ENCODE data around the gene RAB11B.
A peak's percentile ranks its signal among the peaks of the same experiment; 100 is the strongest.
"Not testable (repeated sequence)": the region's sequence is repeated elsewhere in the genome, so short reads cannot be mapped to it uniquely, and the experiment has no call there.

The RAB11B gene

DNA sequence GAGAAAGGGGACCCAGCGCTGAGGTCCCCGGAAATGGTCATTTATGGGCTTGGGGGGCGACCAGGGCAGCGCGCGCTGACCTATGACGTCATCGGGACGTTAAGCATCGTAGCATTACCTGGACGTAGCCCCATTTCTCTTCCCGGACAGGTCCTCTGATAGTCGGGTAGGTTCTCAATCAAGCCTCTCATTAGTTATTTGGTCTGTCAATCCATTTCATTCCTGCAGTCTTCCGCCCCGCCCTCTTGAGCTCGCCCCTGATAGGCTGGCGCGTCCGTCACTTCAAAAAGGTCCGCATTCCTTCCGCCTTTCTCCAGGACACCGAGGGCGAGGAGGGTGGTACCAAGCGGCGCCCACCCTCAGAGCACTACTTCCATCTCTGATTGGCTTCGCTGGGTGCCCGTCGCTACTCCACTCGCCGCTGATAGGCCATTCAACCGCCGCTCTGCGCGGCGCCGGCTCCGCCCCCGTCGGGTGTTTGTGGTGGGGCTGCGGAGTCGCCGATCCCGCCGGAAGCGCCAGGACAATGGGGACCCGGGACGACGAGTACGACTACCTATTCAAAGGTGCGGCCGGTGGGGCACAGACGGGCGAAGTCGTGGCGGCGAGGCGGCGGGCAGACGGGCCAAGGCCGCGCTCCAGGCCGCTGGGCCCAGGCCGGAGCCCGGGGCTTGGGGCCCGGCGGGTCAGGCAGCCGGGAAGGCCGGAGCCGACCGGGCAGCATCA, at the start of gene RAB11B:
Gene RAB11B (plus strand): TSS at position 470 of the 726 bp plus-strand sequence. CDS start 57 bp downstream, at position 527.
- DNase-seq, result peak; percentile 99

DNA sequence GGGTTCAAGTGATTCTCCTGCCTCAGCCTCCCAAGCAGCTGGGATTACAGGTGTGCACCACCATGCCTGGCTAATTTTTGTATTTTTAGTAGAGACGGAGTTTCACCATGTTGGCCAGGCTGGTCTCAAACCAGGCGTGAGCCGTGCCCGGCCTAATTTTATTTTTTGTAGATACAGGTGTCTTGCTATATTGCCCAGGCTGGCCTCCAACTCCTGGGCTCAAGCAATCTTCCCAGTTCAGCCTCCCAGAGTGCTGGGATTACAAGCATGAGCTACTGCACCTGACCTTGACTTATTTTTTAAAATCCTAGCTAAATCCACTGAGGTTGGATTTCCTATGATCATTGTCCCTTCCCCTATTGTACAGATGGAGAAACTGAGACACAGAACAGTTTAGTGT, 48.7 kb upstream of the RAB11B start:
- not testable (repeated sequence) for DNase-seq

DNA sequence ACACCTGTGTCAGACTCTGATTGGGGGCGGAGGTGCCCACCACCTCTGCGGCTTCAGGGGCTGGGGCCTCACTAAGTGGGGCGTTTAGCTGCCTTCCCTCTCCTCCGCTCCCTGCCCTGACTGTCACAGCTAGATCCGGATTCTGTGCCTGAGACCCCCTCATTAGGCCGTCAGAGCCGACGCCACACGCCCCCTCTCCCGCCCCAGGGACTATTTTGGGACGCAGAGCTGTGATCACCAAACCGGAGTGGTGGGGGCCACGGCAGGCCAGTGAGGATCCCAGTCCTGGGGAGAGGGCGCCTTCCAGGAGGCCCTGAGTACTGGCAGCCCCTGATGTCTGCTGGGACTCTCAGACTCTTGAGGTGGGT, 47.9 kb upstream of the RAB11B start:
- DNase-seq, result no peak

DNA sequence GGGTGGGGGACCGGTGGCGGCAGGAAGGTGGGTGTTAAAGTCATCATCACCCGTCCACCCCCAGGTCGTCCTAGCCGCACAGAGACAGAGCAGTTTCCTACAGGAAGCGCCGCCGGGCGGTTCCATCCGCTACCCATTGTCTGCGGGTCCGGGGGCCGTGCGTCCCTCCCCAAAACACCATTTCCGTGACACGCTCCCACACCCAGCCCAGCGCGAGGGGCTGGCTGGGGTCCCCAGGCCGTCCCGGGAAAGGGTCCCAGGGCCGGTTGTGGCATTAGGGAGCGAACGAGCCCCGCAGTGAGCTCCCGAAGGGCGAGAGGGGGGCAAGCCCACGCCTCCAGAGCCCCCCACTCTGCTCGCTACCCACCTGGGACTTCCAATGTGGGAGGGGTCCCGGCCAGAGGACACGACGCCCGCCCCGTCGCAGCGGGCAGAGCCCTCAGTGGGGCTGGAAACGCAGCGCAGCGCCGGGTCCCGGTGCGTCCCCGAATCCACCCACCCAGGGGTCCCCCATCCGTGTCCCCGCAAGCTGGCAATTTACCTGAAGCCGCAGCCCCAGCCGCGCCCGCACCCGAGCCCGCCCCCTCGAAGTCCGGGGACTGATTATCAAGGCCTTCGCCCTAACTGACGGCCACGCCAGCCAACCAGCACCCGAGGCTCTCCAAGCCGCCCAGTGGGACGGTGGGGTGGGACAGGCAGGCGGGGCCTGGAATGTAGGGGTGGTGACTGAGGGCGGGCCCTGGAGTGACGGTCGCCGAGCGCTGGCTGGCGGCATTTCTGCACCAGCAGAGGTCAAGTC, 47.3 kb upstream of the RAB11B start, which contains the start of gene KANK3:
Gene KANK3 (minus strand): TSS at position 579 of the 799 bp plus-strand sequence. CDS start 5,434 bp downstream, outside the sequence.
- DNase-seq, result no peak

DNA sequence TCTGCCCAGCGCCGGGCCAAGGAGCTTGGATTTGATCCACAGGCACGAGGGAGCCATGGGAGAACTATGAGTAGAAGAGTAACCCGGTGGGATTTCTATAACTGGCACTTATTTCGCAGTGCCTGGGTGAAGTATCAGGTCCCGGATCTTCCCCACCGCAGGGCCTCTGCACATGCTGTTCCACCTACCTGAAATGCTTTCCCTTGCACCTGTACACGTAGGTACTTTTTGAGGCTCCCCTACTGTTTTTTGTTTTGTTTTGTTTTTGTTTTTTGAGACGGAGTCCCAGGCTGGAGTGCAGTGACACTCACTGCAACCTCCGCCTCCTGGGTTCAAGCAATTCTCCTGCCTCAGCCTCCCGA, 46.7 kb upstream of the RAB11B start:
- DNase-seq, result no peak

DNA sequence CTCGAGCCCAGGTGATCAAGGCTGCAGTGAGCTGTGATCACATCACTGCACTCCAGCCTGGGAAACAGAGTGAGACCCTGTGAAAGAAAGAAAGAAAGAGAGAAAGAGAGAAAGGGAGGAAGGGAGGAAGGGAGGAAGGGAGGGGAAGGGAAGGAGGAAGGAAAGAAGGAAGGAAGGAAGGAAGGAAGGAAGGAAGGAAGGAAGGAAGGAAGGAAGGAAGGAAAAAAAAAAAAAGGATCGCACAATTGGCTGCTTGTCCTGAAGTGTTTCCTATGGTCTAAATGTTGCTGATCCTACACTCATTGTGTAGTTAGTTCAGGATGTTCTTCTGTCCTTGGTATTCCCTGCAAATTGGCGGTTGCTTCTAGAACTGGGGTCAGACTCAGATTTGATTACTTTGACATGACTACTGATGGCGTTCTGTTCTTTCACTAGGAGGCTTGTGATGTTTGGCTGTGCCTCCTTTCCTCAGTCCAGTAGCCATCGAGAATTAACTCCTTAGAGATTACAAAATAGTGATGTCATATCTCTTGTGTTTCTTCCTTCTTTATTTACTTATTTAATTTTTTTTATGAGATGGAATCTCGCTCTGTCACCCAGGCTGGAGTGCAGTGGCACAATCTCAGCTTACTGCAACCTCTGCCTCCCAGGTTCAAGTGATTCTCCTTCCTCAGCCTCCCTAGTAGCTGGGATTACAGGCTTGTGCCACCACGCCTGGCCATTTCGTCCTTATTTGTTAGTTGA, 40.4 kb upstream of the RAB11B start:
- not testable (repeated sequence) for DNase-seq

DNA sequence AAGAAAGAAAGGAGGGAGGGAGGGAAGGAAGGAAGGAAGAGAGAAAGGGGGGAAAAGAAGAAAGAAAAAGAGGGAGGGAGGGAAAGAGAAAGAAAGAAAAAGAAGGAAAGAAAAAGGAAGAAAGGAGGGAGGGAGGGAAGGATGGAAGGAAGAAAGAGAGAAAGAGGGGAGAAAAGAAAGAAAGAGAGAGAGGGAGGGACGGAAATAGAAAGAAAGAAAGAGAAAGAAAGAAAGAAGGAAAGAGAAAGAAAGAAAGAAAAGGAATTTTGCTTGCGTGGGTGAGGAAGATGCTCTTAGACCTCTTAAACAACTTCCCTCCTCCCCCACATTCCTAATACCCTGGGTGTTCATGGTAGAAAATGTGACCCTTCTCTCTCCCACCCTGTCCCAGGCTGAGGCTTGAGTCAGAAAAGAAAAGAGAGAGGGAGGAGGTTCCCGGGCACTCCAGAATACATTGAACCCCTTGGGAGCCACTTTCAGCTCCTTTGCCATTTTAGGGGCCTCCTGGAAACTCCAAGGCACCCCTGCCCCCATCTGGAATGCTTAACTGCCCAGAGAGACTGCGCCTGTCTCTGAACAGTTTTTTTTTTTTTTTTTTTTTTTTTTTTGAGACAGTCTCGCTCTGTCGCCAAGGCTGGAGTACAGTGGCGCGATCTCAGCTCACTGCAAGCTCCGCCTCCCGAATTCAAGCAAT, 37.9 kb upstream of the RAB11B start:
- DNase-seq, result no peak

DNA sequence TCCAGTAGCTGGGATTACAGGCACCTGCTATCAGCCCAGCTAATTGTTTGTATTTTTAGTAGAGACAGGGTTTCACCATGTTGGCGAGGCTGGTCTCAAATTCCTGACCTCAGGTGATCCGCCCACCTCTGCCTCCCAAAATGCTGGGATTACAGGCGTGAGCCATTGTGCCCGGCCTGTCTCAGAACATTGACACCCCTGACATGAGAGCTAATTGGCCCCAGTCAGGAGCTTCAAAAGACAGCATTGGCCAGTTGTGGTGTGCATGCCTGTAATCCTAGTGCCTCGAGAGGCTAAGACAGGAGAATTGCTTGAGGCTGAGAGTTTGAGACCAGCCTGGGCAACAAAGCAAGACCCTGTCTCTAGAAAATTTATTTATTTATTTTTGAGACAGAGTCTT, 37.3 kb upstream of the RAB11B start:
- DNase-seq, result not testable (repeated sequence)

DNA sequence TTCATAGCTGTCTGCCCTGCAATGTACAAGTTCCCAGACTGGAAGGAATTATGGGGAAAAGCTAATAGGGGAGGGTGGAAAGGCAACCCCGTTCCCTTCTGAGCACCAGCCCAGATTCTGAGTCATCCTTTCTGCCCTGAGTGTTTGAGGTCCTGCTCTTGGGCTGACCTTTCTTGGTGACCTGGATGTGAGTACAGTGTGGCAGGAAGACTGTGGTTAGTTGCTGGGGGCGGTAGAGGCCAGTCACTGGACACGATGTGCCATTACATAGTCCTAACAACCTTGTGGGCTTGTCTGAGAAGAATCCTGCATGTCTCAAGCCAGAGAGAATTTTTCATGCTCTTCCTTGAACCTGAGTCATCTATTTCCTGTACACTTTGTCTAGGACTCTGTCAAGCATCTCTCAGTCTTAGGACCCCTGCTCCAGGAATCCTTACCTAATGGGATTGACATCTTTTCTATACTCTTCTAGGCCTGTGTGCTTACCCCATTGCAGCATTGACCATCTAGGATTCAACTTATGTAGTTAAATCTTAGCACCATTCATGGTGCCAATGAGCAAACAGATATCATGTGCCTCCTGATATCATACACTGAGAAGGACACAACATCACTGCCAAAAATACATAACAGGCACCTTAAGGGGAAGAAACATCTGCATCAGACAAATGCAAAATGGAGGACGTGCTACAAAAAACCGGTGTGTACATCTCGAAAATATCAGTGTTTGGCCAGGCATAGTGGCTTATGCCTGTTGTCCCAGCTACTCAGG, 34.3 kb upstream of the RAB11B start:
- no peak for DNase-seq

DNA sequence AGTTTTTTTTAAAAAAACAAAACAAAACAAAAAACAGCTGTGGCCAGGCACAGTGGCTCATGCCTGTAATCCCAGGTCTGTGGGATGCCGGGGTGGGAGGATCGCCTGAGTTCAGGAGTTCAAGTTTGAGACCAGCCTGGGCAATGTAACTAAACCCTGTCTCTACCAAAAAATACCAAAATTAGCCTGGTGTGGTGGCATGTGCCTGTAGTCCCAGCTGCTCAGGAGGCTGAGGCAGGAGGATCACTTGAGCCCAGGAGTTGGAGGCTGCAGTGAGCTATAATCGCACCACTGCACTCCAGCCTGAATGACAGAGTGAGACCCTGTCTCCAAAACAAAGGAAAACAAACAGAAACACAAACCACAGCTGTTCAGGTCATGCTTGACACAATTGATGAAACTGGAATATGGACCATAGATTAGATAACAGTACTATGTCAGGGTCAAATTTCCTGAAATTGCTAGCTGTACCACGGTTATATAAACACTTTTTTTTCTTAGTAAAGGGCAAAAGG, 33.1 kb upstream of the RAB11B start:
- no peak for DNase-seq

DNA sequence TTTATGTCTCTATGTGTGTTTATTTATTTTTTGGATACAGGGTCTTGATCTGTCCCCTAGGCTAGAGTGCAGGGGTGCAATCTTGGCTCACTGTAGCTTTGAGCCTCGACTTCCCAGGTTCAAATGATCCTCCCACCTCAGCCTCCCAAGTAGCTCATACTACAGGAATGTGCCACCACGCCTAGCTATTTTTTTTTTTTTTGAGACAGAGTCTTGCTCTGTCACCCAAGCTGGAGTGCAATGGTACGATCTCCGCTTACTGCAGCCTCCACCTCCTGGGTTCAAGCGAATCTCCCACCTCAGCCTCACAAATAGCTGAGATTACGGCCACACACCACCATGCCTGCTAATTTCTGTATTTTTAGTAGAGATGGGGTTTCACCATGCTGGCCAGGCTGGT, 31.2 kb upstream of the RAB11B start:
- DNase-seq, result no peak

DNA sequence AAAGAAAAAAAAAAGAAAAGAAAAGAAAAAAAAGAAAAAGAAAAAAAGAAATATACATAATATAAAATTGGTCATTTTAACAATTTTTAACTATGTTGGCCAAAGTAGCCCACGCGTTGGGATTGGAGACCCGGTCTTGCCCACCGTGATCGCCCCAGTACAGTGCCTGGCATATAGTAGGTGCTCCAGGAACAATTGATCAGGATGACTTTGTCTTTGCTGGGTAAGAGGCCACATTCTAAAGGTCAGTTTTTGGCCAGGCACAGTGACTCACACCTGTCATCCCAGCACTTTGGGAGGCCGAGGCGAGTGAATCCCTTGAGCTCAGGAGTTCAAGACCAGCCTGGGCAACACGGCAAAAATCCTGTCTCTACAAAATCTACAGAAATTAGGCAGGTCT, 30.0 kb upstream of the RAB11B start:
- DNase-seq, result no peak

DNA sequence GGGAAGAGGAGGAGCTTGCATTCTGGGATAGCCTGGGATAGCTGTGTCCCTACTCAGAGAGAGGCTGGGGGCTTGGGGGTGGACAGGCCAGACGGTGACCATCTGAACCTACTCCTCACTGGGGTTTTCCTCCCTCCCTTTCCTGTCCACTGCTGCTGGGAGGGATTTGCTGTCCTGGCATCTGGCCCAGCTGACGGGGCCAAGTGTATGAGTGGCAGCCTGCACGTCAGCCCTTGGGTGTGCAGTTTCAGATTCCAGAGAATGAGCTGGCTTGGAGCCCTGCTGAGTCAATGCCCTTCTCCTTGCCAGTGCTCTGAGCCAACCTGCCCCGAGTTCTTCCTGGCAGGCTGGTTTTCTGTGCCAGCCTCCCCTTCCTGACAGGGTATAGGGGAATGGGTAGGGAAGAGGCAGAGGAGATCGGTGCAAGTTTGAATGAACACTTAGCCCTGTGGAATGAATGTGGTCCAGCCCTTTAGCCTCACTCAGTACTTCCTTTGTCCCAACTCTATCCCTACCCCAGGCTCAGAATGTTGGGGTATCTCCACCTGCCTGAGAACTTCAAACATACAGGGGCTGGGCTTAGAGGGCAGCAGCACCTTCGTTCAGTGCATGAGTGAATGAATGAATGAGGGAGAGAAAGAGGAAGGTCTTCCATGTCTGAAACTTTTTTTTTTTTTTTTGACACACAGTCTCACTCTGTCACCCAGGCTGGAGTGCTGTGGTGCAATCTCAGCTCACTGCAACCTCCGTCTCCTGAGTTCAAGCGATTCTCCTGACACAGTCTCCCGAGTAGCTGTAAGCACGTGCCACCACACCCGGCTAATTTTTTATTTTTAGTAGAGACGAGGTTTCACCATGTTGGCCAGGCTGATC, 28.0 kb upstream of the RAB11B start:
- DNase-seq, result no peak

DNA sequence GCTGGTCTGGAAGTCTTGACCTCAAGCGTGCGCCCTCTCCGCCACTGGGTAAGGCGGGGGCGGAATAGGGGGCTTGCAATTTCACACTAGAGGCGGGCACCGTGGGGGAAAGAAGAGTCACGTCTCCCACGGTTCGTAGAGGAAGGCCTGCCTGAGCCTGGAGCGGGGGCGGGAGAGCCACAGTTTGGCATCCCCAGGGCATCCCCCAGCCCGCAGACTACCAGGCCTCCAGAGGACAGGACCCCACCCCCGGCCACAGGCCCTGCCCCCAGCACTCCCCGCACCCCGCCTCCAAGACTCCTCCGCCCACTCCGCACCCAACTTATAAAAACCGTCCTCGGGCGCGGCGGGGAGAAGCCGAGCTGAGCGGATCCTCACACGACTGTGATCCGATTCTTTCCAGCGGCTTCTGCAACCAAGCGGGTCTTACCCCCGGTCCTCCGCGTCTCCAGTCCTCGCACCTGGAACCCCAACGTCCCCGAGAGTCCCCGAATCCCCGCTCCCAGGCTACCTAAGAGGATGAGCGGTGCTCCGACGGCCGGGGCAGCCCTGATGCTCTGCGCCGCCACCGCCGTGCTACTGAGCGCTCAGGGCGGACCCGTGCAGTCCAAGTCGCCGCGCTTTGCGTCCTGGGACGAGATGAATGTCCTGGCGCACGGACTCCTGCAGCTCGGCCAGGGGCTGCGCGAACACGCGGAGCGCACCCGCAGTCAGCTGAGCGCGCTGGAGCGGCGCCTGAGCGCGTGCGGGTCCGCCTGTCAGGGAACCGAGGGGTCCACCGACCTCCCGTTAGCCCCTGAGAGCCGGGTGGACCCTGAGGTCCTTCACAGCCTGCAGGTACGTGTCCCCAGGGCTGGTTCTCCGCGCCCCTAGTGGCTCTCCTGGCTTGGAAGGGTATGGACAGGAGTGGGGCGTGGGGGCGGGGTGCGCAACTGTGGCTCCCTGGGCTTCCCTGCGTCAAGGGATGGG, 26.1 kb upstream of the RAB11B start, which contains the start of gene ANGPTL4:
Gene ANGPTL4 (plus strand): TSS at position 353 of the 969 bp plus-strand sequence. CDS start 167 bp downstream, at position 520.
- no peak for DNase-seq

DNA sequence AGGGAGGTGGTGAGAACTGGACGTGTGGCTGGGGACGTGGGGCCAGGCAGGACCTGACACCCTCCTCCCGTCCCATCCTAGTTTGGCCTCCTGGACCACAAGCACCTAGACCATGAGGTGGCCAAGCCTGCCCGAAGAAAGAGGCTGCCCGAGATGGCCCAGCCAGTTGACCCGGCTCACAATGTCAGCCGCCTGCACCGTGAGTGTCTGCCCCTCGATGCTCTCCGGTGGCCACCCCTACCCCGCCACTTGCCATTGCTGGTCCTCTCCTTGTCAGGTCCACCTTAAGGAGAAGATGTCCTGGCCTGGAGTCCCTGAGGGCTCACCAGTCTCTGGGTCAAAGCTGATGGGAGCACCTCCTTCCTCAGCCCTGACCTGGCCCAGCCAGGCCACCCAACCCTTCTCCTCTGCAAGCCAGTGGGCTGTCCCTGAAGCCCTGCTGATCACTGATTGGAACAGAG, 24.0 kb upstream of the RAB11B start:
- DNase-seq, result no peak

DNA sequence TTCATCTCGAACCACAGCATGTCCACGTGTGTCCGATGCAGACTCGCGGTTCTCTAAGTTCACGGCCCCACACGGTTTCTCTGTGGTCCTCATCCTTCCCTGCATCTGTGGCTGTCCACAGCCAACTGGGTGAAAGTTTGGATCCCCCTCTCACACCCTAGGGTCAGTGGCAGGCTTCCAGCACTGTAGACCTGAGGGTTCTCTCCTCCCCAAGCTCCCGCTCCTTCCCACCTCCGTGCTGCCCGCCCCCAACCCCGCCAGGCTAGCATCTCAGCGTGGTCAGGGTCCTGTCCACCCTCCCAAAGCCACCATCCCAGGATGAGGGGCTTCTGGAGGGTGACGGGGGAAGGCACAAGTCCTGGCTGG, 23.2 kb upstream of the RAB11B start:
- no peak for DNase-seq

DNA sequence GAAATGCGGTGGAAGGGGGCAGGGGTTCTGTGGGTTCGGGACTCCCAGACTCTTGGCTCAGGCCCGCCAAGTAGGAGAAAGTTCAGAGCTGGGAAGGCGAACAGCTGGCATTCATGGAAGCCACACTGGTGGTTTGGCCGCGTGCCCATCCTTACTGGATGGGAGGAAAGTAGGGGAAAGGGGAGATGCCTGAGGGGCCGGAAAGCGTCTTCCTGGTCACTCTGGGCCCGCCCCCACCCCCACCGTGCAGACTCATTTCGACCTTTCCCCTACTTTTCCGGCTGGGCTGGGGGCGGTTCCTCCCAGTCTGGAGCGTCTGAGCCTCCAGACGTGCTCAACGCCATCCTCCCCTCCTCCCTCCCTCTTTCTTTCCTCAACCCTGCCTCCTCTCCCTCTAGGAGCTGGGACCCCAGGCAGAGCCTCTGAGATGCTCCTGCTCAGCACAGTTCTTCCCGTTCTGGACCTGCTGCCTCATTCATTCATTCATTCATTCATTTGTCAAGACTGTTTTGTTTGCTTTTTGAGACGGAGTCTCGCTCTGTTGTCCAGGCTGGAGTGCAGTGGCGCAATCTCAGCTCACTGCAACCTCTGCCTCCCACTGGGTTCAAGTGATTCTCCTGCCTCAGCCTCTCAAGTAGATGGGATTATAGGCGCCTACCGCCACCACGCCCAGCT, 22.7 kb upstream of the RAB11B start:
- DNase-seq, result no peak

DNA sequence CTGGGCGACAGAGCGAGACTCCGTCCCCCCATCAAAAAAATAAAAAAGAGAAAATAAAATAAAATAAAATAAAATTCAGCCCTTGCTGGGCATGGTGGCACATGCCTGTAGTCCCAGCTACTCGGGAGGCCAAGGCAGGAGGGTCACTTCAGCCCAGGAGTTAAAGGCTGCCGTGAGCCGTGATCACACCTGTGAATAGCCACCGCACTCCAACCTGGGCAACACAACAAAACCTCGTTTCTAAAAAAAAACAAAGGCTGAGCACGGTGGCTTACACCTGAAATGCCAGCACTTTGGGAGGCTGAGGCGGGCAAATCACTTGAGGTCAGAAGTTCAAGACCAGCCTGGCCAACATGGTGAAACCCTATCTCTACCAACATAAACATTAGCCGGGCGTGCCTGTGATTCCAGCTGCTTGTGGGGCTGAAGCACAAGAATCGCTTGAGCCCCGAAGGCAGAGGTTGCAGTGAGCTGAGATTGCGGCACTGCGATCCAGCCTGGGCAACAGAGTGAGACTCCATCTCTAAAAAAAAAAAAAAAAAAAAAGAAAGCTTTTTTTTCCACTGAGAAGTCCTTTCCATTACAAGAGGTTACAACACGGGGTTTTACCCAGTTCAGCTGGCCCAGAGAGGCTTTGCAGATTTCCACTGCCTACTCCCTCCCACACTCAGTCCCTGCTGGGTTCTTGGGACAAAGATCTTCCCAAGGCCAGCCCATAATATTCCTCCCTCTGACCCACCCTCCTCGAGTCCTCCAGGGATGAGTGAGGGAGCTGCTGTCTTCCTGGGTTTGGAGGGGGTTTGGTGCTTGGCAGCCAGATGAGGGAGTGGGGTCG, 19.8 kb upstream of the RAB11B start:
- no peak for DNase-seq
